OCI-LY1 (cell line): ENCODE results near the gene TGFBRAP1.

ENCODE experiments used
- EZH2 ChIP-seq: fragments of 200-600 bp; sonication (generic), shearing (Covaris generic); IDR thresholded peaks from 2 replicates; pipeline ENCODE4 v1.8.0; 2017; ENCODE audit warnings: borderline replicate concordance, mixed run types, mild to moderate bottlenecking, antibody characterized with exemption, low read length, moderate library complexity, mixed read lengths
- TF ChIP-seq, protein P1 (sequence below): fragments of 200-600 bp; sonication (generic), shearing (Covaris generic); IDR thresholded peaks from 2 replicates; pipeline ENCODE4 v1.5.1; 2017; ENCODE audit warnings: mild to moderate bottlenecking, antibody characterized with exemption, low read length, moderate library complexity, mixed read lengths

DNA sequence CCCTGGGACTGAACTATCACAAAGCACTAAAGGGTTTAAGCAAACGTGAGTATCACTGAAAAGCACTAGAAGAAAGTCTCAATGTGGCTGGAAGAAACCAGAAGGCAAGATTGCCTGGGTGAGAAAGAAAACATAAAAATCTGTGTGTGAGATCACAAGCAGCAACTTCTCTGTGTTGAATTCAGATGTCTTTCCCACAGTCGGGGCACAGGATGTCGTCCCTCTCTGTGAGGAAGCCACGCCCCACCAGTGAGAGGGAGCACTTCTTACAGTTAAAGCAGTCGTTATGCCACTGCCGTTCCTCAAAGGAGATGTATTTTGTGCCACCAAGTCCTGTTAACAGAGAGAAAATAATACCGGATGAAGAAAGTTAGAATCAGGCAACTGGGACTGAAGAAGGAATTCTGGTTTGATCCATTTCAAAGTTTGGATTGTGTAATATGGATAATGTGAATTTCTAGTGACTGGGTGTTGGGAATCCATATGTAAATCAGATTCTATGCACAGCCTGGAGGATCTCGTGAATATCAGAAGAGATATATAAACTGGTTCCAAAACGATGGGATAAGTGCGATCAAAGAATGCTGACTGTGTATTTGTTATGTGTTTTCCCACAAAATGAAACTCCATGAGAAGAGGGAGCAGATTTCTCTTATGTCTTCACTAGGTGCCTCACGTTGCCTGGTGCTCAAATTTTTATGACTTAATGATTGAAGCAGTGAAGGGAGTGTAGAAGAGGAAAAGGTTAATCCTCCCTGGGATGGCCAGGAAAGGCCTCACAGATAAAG is 31.8 kb upstream of the TGFBRAP1 start:
- TF ChIP-seq, protein P1, sequence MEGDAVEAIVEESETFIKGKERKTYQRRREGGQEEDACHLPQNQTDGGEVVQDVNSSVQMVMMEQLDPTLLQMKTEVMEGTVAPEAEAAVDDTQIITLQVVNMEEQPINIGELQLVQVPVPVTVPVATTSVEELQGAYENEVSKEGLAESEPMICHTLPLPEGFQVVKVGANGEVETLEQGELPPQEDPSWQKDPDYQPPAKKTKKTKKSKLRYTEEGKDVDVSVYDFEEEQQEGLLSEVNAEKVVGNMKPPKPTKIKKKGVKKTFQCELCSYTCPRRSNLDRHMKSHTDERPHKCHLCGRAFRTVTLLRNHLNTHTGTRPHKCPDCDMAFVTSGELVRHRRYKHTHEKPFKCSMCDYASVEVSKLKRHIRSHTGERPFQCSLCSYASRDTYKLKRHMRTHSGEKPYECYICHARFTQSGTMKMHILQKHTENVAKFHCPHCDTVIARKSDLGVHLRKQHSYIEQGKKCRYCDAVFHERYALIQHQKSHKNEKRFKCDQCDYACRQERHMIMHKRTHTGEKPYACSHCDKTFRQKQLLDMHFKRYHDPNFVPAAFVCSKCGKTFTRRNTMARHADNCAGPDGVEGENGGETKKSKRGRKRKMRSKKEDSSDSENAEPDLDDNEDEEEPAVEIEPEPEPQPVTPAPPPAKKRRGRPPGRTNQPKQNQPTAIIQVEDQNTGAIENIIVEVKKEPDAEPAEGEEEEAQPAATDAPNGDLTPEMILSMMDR: no peak
- TF ChIP-seq EZH2: no peak
